GM18511 (cell line): ENCODE data around the gene FAM216A.

ENCODE experiments used
- ATAC-seq: cut with Tn5 transposase; IDR thresholded peaks from one replicate; pipeline ENCODE4 v1.9.1; 2021; ENCODE audit warnings: mild to moderate bottlenecking, moderate library complexity; ENCODE audit not compliant: unreplicated experiment

FAM216A gene

DNA sequence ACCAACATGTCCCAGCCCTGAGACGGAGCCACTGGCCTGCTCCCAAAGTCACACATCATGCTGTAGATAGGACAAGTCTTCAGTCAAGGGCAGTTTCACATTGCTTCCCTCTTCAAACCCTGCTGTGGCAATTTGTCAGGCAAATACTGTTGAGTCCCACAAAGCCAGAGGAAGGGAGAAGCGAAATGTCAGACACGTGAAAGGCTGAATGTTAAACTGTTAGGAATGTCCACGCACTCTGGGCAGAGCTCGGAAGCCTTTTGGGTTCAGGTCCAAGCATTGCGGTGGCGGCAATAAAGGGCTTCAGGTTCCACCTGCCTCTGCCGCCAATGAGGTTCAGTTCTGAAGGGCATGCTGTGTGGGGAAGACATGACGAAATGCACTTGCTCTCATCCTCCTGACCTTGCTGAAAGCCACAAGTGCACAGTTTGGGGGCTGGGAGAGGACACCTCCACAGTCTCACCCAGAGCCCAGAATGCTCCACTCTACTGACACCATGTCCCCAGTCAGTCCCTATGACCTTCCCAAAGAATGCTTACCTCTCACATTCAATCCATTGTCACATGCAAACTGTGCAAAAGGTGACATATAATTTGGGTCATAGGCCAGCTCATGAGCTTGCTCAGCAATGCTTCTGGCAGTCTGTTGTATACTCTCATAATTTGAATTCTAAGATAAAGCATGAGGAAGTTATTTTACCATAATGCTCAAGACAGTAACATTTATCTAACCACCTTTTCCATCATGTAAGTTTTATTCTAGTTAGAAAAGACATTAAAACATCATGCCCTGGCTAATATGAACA is 69.2 kb downstream of the FAM216A start:
- ATAC-seq, result no peak

DNA sequence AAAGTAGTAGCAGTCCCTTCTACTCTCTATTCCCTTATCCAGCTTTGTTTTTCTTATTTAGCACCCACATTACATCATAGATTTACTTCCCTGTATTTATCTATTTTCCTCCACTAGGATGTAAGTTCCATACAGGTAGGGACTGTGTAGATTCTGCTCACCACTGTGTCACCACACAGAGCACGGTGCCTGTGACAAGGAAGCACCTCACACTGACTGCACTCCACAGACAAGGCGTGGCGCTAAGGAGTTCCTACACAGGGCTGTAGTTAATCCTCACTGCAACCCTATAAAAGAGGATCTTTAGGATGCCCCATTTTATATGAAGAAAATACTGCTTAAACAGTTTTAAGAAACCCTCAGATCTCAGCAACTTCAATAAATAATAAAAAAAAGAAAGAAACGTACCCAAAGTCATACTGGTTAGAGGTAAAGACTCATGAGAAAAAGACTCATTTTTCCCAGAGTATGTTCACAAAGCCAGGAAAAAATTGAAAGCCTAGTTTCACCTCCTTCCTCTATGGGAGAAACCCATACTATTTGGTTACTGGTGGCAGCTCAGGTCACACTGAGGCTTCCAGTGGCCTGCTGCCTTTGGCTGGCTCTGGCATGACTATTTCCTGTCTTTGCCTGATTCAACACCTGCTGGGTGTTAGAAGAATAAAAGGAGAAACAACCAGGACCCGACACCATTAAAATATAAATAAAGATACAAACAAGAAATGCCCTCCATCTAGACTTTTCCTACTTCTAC is 70.4 kb downstream of the FAM216A start:
- ATAC-seq, result no peak
